IMR-90 (cell line): ENCODE data around the gene RAB30. TPM values are rescaled to one million over a fixed set of nuclear protein-coding genes. Genes with fewer than 3 reads are reported as not detected.

Source experiments
- ATAC-seq: fragments of 200-7000 bp; cut with Tn5 transposase; 2 replicates; pipeline ENCODE4 v1.9.1; 2020; ENCODE audit warnings: low read depth, mild to moderate bottlenecking, moderate library complexity
- BruUV-seq: library from RNA; stranded (reverse); fragments of 400-500 nt; replicated peaks from 2 replicates; lab custom pipeline; 2021; lab: Mats Ljungman, UMichigan
- CTCF ChIA-PET: fragments of 300-600 bp; formaldehyde crosslinking; extraction: SDS; loops from one replicate; lab custom pipeline; 2021; ENCODE audit warnings: antibody characterized with exemption; lab: Yijun Ruan, JAX
- POLR2A ChIA-PET: fragments of 300-600 bp; sonication (Branson Sonifier 250); formaldehyde crosslinking; loops from one replicate; lab custom pipeline; 2022; ENCODE audit warnings: antibody characterized with exemption; ENCODE audit not compliant: unreplicated experiment; lab: Charles Lee
- DNase-seq: peaks from one replicate; pipeline ENCODE4 v3.0.0; 2013
- H2AFZ ChIP-seq: replicated peaks from 2 replicates; pipeline ENCODE3; 2013; ENCODE audit warnings: low read length, mild to moderate bottlenecking; ENCODE audit not compliant: poor library complexity
- H2AK5ac ChIP-seq: 2 replicates; pipeline ENCODE4 v1.6.1; 2013; ENCODE audit warnings: low read depth, low read length, inconsistent platforms
- H2AK9ac ChIP-seq: replicated peaks from 2 replicates; pipeline ENCODE3; 2013; ENCODE audit warnings: mild to moderate bottlenecking, low read depth, low read length, moderate library complexity; ENCODE audit not compliant: poor library complexity
- H2BK120ac ChIP-seq: 2 replicates; pipeline ENCODE4 v1.6.1; 2013; ENCODE audit warnings: low read depth, low read length, inconsistent platforms
- H2BK15ac ChIP-seq: 3 replicates; pipeline ENCODE4 v1.6.1; 2013; ENCODE audit warnings: low read depth, low read length, inconsistent platforms
- H2BK20ac ChIP-seq: 2 replicates; pipeline ENCODE4 v1.6.1; 2013; ENCODE audit warnings: low read depth, mild to moderate bottlenecking, inconsistent platforms, low read length, moderate library complexity
- H2BK5ac ChIP-seq: 2 replicates; pipeline ENCODE4 v1.6.1; 2013; ENCODE audit warnings: mild to moderate bottlenecking, low read depth, low read length, inconsistent platforms; ENCODE audit not compliant: poor library complexity, severe bottlenecking
- H3K14ac ChIP-seq: replicated peaks from 2 replicates; pipeline ENCODE4 v1.6.1; 2013; ENCODE audit warnings: low read depth, low read length, inconsistent platforms
- H3K18ac ChIP-seq: 2 replicates; pipeline ENCODE4 v1.6.1; 2013; ENCODE audit warnings: low read depth, low read length, control low read depth
- H3K23ac ChIP-seq: 2 replicates; pipeline ENCODE4 v1.6.1; 2013; ENCODE audit warnings: low read depth, low read length, inconsistent platforms
- H3K27ac ChIP-seq: 2 replicates; pipeline ENCODE4 v1.5.1; 2013; ENCODE audit warnings: mild to moderate bottlenecking, control low read depth, low read length; ENCODE audit not compliant: insufficient read depth
- H3K27me3 ChIP-seq: 2 replicates; pipeline ENCODE4 v1.6.1; 2013; ENCODE audit warnings: low read length; ENCODE audit not compliant: control insufficient read depth, insufficient read depth
- H3K36me3 ChIP-seq: 2 replicates; pipeline ENCODE4 v1.6.1; 2013; ENCODE audit warnings: low read length, mixed read lengths; ENCODE audit not compliant: control insufficient read depth, insufficient read depth
- H3K4ac ChIP-seq: 2 replicates; pipeline ENCODE4 v1.6.1; 2013; ENCODE audit warnings: low read depth, low read length, inconsistent platforms
- H3K4me1 ChIP-seq: 2 replicates; pipeline ENCODE4 v1.6.1; 2013; ENCODE audit warnings: low read length, mixed read lengths; ENCODE audit not compliant: control insufficient read depth, insufficient read depth
- H3K4me2 ChIP-seq: 2 replicates; pipeline ENCODE4 v1.6.1; 2013; ENCODE audit warnings: low read depth, mild to moderate bottlenecking, control low read depth, low read length, moderate library complexity
- H3K4me3 ChIP-seq: 2 replicates; pipeline ENCODE4 v1.5.1; 2013; ENCODE audit warnings: low read depth, mild to moderate bottlenecking, control low read depth, low read length, moderate library complexity; ENCODE audit not compliant: insufficient read depth
- H3K56ac ChIP-seq: 2 replicates; pipeline ENCODE4 v1.6.1; 2013; ENCODE audit warnings: low read length, inconsistent platforms; ENCODE audit not compliant: insufficient read depth; ENCODE audit errors: extremely low read depth
- H3K79me1 ChIP-seq, 2 experiments: 2 replicates each; pipeline ENCODE4 v1.6.1; 2013; ENCODE audit warnings: low read length in 2 of 2, inconsistent platforms in 1 of 2, low read depth in 1 of 2
- H3K9ac ChIP-seq: 2 replicates; pipeline ENCODE4 v1.6.1; 2013; ENCODE audit warnings: low read depth, low read length, control low read depth
- H3K9me1 ChIP-seq: 2 replicates; pipeline ENCODE4 v1.6.1; 2013; ENCODE audit warnings: low read length, inconsistent platforms; ENCODE audit not compliant: insufficient read depth
- H3K9me3 ChIP-seq: 2 replicates; pipeline ENCODE4 v1.6.1; 2013; ENCODE audit warnings: low read length; ENCODE audit not compliant: control insufficient read depth, insufficient read depth
- H4K20me1 ChIP-seq: 2 replicates; pipeline ENCODE4 v1.6.1; 2013; ENCODE audit warnings: low read length, inconsistent platforms; ENCODE audit not compliant: insufficient read depth
- H4K5ac ChIP-seq: 2 replicates; pipeline ENCODE4 v1.6.1; 2013; ENCODE audit warnings: mild to moderate bottlenecking, low read depth, low read length, control low read depth
- H4K8ac ChIP-seq, 2 experiments: 2 replicates each; pipeline ENCODE4 v1.6.1; 2013; ENCODE audit warnings: low read depth in 2 of 2, low read length in 2 of 2, control low read depth in 1 of 2, inconsistent platforms in 1 of 2
- H4K91ac ChIP-seq: 2 replicates; pipeline ENCODE4 v1.6.1; 2013; ENCODE audit warnings: low read depth, low read length, inconsistent platforms; ENCODE audit not compliant: insufficient read depth
- BHLHE40 ChIP-seq: fragments of 150-350 bp; IDR thresholded peaks from 2 replicates; pipeline ENCODE4 v1.6.1; 2016; ENCODE audit warnings: mild to moderate bottlenecking, low read depth, low read length
- CEBPB ChIP-seq: IDR thresholded peaks from 2 replicates; pipeline ENCODE4 v1.6.1; 2012; ENCODE audit warnings: low read depth, low read length, improper control_type of control experiment
- CHD1 ChIP-seq: IDR thresholded peaks from 2 replicates; pipeline ENCODE4 v1.6.1; 2012; ENCODE audit warnings: low read depth, low read length, improper control_type of control experiment
- FOS ChIP-seq: fragments of 150-350 bp; IDR thresholded peaks from 2 replicates; pipeline ENCODE4 v1.6.1; 2016; ENCODE audit warnings: low read depth, low read length
- MAFK ChIP-seq: IDR thresholded peaks from 2 replicates; pipeline ENCODE4 v1.6.1; 2012; ENCODE audit warnings: low read depth, low read length, improper control_type of control experiment
- MAZ ChIP-seq: IDR thresholded peaks from 2 replicates; pipeline ENCODE4 v1.6.1; 2012; ENCODE audit warnings: low read depth, mild to moderate bottlenecking, low read length, improper control_type of control experiment, moderate library complexity, borderline replicate concordance
- MXI1 ChIP-seq: IDR thresholded peaks from 2 replicates; pipeline ENCODE4 v1.6.1; 2012; ENCODE audit warnings: low read depth, mild to moderate bottlenecking, low read length, moderate library complexity, borderline replicate concordance
- NFE2L2 ChIP-seq: fragments of 150-350 bp; IDR thresholded peaks from 2 replicates; pipeline ENCODE4 v1.6.1; 2016; ENCODE audit warnings: low read depth, mild to moderate bottlenecking, low read length
- POLR2A ChIP-seq: IDR thresholded peaks from 2 replicates; pipeline ENCODE4 v1.6.1; 2012; ENCODE audit warnings: mild to moderate bottlenecking, low read depth, low read length
- RAD21 ChIP-seq: IDR thresholded peaks from 2 replicates; pipeline ENCODE4 v1.6.1; 2012; ENCODE audit warnings: low read length, improper control_type of control experiment
- RCOR1 ChIP-seq: IDR thresholded peaks from 2 replicates; pipeline ENCODE4 v1.6.1; 2012; ENCODE audit warnings: mild to moderate bottlenecking, low read length, improper control_type of control experiment; ENCODE audit not compliant: insufficient replicate concordance
- RFX5 ChIP-seq: IDR thresholded peaks from 2 replicates; pipeline ENCODE4 v1.8.0; 2012; ENCODE audit warnings: low read depth, mild to moderate bottlenecking, low read length, moderate library complexity
- SMC3 ChIP-seq: fragments of 150-350 bp; IDR thresholded peaks from 2 replicates; pipeline ENCODE4 v1.6.1; 2016; ENCODE audit warnings: low read depth, mild to moderate bottlenecking, antibody characterized with exemption, low read length, moderate library complexity
- WGBS, 2 experiments: methylation state at CpG; one replicate each; pipeline versions ENCODE4 v1.1.5 to v1.1.7; 2013; ENCODE audit warnings: missing lambda C conversion rate in 2 of 2; ENCODE audit not compliant: insufficient read length in 1 of 2; ENCODE audit errors: extremely low coverage in 2 of 2; 5-methylcytosine and 5-hydroxymethylcytosine counted together
- dilution Hi-C: fragments of 300-500 bp; cut with HindIII; formaldehyde crosslinking; loops from one replicate; pipeline ENCODE4 v1.14.3; 2018; ENCODE audit warnings: low sequenced_read_pairs; ENCODE audit not compliant: unreplicated experiment
- in situ Hi-C: fragments of 300-500 bp; cut with MboI; formaldehyde crosslinking; loops from 3 replicates; pipeline ENCODE4 v1.14.3; 2019; ENCODE audit warnings: low sequenced_read_pairs, inconsistent platforms, mixed read lengths
- intact Hi-C: fragments of 100-400 bp; cut with micrococcal nuclease; formaldehyde crosslinking; loops from 2 replicates; pipeline ENCODE4 v1.10.0; 2022
- polyA plus RNA-seq, 3 experiments: library from polyadenylated mRNA; depleted of rRNA; stranded (reverse); fragments of >200 nt; gene quantifications; 2 replicates each; pipeline ENCODE4 v1.2.3, GENCODE V29; 2012; ENCODE audit warnings: low replicate concordance in 1 of 3
- total RNA-seq: library from RNA; depleted of rRNA; stranded (reverse); fragments of >200 nt; gene quantifications from 2 replicates; pipeline ENCODE4 v1.2.3, GENCODE V29; 2012
- TF ChIP-seq, protein P1 (sequence below): fragments of 150-350 bp; IDR thresholded peaks from 2 replicates; pipeline ENCODE4 v1.6.1; 2016; ENCODE audit warnings: low read depth, mild to moderate bottlenecking, low read length, moderate library complexity, borderline replicate concordance
- TF ChIP-seq, protein P2 (sequence below): fragments of 150-350 bp; IDR thresholded peaks from 2 replicates; pipeline ENCODE4 v1.6.1; 2017; ENCODE audit warnings: mild to moderate bottlenecking, antibody characterized with exemption, low read length, low read depth
- TF ChIP-seq, protein P3 (sequence below): conservative IDR thresholded peaks from 2 replicates; pipeline ENCODE4 v1.5.1; 2012; ENCODE audit warnings: mild to moderate bottlenecking, low read depth, low read length, improper control_type of control experiment

Gene RAB30
- total and polyA plus RNA-seq, 2 of the 4 experiments (the other 2 are of a cell fraction) = 7.2 to 25.6 TPM

DNA sequence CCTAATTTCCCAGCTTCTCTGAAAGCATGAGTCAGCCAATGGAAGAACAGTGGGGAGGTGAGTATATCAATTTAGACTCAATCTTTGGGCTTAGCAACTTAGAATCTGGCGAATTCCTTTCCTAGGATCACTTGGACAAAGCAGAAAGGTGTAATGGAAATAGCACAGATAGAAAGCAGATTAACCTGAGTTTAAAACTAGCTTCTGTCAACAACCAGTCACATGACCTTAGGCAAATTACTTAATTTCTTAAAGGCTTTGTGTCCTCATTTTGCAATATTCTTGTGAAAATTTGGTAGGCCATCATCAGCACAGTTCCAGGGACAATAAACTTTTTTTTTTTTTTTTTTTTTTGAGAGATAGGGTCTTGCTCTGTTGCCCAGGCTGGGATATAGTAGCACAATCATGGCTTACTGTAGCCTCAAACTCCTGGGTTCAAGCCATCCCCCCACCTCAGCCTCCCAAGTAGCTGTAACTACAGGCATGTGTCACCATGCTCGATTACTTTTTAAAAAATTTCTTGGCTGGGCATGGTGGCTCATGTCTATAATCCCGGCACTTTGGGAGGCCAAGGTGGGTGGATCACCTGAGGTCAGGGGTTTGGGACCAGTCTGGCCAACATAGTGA, 44.4 kb upstream of the RAB30 start:
- intact Hi-C loops = no loop called here
- Histone ChIP-seq H3K79me1 (no peaks in the 10 kb centered on the region), H3K9me3 (peaks cover 2% of the 10 kb centered on the region; the same call in 1 of the 2 replicates), H4K20me1 (no peaks in the 10 kb centered on the region; the same call in 1 of the 2 replicates), H3K4me3 (no peak overlapping the region), H3K18ac (no peak overlapping the region), H3K14ac (no peak overlapping the region), H4K5ac (no peak overlapping the region), H3K27me3 (peaks cover 4% of the 10 kb centered on the region), H2AFZ (no peak overlapping the region), H3K4ac (no peak overlapping the region), H3K27ac (no peak overlapping the region), H3K9ac (no peak overlapping the region), H2BK5ac (no peak overlapping the region), H2BK15ac (no peak overlapping the region), H3K9me1 (no peaks in the 10 kb centered on the region), H4K91ac (no peak overlapping the region), H2AK5ac (no peak overlapping the region), H2AK9ac (no peak overlapping the region), H3K36me3 (no peaks in the 10 kb centered on the region), H3K4me1 (peaks cover 14% of the 10 kb centered on the region), H2BK120ac (no peak overlapping the region), H3K56ac (no peak overlapping the region), H3K4me2 (no peak overlapping the region), H3K23ac (no peak overlapping the region), H2BK20ac (no peak overlapping the region), H4K8ac (no peak overlapping the region)
- POLR2A ChIA-PET = no interaction called here
- no TSS peak for BruUV-seq
- TF ChIP-seq FOS = no peak
- TF ChIP-seq RAD21 = no peak
- no peak for TF ChIP-seq BHLHE40
- TF ChIP-seq RFX5 = no peak
- TF ChIP-seq, protein P1, sequence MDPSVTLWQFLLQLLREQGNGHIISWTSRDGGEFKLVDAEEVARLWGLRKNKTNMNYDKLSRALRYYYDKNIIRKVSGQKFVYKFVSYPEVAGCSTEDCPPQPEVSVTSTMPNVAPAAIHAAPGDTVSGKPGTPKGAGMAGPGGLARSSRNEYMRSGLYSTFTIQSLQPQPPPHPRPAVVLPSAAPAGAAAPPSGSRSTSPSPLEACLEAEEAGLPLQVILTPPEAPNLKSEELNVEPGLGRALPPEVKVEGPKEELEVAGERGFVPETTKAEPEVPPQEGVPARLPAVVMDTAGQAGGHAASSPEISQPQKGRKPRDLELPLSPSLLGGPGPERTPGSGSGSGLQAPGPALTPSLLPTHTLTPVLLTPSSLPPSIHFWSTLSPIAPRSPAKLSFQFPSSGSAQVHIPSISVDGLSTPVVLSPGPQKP = no peak
- TF ChIP-seq CHD1 = no peak
- TF ChIP-seq MAZ = no peak
- TF ChIP-seq SMC3 = no peak
- TF ChIP-seq MXI1 = no peak
- TF ChIP-seq, protein P2, sequence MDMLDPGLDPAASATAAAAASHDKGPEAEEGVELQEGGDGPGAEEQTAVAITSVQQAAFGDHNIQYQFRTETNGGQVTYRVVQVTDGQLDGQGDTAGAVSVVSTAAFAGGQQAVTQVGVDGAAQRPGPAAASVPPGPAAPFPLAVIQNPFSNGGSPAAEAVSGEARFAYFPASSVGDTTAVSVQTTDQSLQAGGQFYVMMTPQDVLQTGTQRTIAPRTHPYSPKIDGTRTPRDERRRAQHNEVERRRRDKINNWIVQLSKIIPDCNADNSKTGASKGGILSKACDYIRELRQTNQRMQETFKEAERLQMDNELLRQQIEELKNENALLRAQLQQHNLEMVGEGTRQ = no peak
- TF ChIP-seq, protein P3, sequence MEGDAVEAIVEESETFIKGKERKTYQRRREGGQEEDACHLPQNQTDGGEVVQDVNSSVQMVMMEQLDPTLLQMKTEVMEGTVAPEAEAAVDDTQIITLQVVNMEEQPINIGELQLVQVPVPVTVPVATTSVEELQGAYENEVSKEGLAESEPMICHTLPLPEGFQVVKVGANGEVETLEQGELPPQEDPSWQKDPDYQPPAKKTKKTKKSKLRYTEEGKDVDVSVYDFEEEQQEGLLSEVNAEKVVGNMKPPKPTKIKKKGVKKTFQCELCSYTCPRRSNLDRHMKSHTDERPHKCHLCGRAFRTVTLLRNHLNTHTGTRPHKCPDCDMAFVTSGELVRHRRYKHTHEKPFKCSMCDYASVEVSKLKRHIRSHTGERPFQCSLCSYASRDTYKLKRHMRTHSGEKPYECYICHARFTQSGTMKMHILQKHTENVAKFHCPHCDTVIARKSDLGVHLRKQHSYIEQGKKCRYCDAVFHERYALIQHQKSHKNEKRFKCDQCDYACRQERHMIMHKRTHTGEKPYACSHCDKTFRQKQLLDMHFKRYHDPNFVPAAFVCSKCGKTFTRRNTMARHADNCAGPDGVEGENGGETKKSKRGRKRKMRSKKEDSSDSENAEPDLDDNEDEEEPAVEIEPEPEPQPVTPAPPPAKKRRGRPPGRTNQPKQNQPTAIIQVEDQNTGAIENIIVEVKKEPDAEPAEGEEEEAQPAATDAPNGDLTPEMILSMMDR = no peak
- TF ChIP-seq RCOR1 = no peak
- no peak for TF ChIP-seq NFE2L2
- no peak for TF ChIP-seq MAFK
- TF ChIP-seq CEBPB = no peak
- no peak for TF ChIP-seq POLR2A
- WGBS, 2 experiments = no CpG with 5 or more reads among the region's 3 CpGs
- dilution Hi-C loops = no loop called here
- CTCF ChIA-PET = interaction anchor here (0.6 to 0.8 kb wide), 3 partner anchors 20 to 407 kb away, joined by 3 read pairs; no protein-coding TSS in a partner anchor
- in situ Hi-C loops = no loop called here
- DNase-seq (no peak), ATAC-seq (no peak)
